Lower leg skin (tissue), 3 donors: ENCODE measurements around the gene STEAP1B.

Experiments
- CTCF ChIP-seq, 3 donors: fragments of 450-650 bp; IDR thresholded peaks; one replicate each; pipeline ENCODE4 v1.5.1; 2016; ENCODE audit warnings: antibody characterized with exemption in 3 of 3, mild to moderate bottlenecking in 3 of 3, moderate library complexity in 2 of 3
- POLR2A ChIP-seq, 2 donors: fragments of 450-650 bp; IDR thresholded peaks; one replicate each; pipeline ENCODE4 v1.6.1; 2016 to 2017; ENCODE audit warnings: antibody characterized with exemption in 2 of 2, mild to moderate bottlenecking in 1 of 2, moderate library complexity in 1 of 2

- no peak for TF ChIP-seq CTCF (IDR thresholded peaks at IDR 0.05)
- no peak for TF ChIP-seq POLR2A (IDR thresholded peaks at IDR 0.05)
These were observed 42.5 kb downstream of the STEAP1B start for GRCh38 chr7:22457471-22457870.
